Liver (tissue), 3 donors: Measurements from ENCODE around the gene CIB4.

Experiments used
- GABPA ChIP-seq, 2 donors: IDR thresholded peaks in 1 of 2; conservative IDR thresholded peaks in 1 of 2; 2 replicates each; pipeline ENCODE4 v1.6.1; 2016; ENCODE audit warnings: antibody characterized with exemption in 2 of 2, mild to moderate bottlenecking in 1 of 2, moderate library complexity in 1 of 2
- HNF4G ChIP-seq: IDR thresholded peaks from 2 replicates; pipeline ENCODE4 v1.6.1; 2016; ENCODE audit warnings: antibody characterized with exemption
- JUND ChIP-seq, 2 donors: IDR thresholded peaks; 2 replicates each; pipeline ENCODE4 v1.6.1; 2016; ENCODE audit warnings: antibody characterized with exemption in 2 of 2
- SP1 ChIP-seq: IDR thresholded peaks from 2 replicates; pipeline ENCODE4 v1.6.1; 2018; ENCODE audit warnings: antibody characterized with exemption, mild to moderate bottlenecking
- TAF1 ChIP-seq: conservative IDR thresholded peaks from 2 replicates; pipeline ENCODE4 v1.6.1; 2016; ENCODE audit warnings: antibody characterized with exemption, mild to moderate bottlenecking
- YY1 ChIP-seq: IDR thresholded peaks from 2 replicates; pipeline ENCODE4 v1.6.1; 2016; ENCODE audit warnings: antibody characterized with exemption, mild to moderate bottlenecking
- TF ChIP-seq, protein P1 (sequence below): fragments of 150-350 bp; IDR thresholded peaks from 2 replicates; pipeline ENCODE4 v1.5.1; 2017; ENCODE audit warnings: improper control_type of control experiment, low read depth, low read length; ENCODE audit not compliant: missing input control
- TF ChIP-seq, protein P2 (sequence below): IDR thresholded peaks from 2 replicates; pipeline ENCODE4 v1.6.1; 2016; ENCODE audit warnings: antibody characterized with exemption, mild to moderate bottlenecking
- TF ChIP-seq, protein P3 (sequence below): IDR thresholded peaks from 2 replicates; pipeline ENCODE4 v1.6.1; 2016; ENCODE audit warnings: antibody characterized with exemption
- donor health status: healthy.
- donor health status: healthy.

DNA sequence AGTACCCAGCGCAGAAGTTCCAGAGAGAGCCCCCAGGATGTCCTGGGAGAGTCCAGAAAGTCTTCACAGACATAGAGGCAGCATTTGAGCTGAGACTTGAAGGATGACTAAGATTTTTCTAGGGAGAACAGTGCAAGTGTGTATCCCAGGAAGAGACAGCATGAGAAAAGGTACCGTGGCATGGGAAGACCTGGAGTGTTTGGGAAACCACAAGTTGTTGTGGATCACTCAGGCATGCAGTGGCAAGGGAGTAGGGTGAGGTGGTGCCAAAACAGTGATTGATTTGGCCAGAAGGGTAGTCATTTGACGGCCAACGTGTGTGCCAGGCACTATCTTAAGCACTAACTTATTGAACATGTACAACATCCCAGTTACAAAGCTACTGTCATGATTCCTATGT, 26.9 kb upstream of the CIB4 start:
- TF ChIP-seq, protein P1, sequence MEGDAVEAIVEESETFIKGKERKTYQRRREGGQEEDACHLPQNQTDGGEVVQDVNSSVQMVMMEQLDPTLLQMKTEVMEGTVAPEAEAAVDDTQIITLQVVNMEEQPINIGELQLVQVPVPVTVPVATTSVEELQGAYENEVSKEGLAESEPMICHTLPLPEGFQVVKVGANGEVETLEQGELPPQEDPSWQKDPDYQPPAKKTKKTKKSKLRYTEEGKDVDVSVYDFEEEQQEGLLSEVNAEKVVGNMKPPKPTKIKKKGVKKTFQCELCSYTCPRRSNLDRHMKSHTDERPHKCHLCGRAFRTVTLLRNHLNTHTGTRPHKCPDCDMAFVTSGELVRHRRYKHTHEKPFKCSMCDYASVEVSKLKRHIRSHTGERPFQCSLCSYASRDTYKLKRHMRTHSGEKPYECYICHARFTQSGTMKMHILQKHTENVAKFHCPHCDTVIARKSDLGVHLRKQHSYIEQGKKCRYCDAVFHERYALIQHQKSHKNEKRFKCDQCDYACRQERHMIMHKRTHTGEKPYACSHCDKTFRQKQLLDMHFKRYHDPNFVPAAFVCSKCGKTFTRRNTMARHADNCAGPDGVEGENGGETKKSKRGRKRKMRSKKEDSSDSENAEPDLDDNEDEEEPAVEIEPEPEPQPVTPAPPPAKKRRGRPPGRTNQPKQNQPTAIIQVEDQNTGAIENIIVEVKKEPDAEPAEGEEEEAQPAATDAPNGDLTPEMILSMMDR, result no peak
- no peak for TF ChIP-seq JUND (IDR thresholded peaks at IDR 0.05)
- no peak for TF ChIP-seq TAF1
- no peak for TF ChIP-seq YY1
- TF ChIP-seq GABPA (IDR thresholded peaks at IDR 0.05 in 1 of 2, conservative IDR thresholded peaks at IDR 0.05 in 1 of 2), result no peak
- no peak for TF ChIP-seq HNF4G
- no peak for TF ChIP-seq SP1
- TF ChIP-seq, protein P2, sequence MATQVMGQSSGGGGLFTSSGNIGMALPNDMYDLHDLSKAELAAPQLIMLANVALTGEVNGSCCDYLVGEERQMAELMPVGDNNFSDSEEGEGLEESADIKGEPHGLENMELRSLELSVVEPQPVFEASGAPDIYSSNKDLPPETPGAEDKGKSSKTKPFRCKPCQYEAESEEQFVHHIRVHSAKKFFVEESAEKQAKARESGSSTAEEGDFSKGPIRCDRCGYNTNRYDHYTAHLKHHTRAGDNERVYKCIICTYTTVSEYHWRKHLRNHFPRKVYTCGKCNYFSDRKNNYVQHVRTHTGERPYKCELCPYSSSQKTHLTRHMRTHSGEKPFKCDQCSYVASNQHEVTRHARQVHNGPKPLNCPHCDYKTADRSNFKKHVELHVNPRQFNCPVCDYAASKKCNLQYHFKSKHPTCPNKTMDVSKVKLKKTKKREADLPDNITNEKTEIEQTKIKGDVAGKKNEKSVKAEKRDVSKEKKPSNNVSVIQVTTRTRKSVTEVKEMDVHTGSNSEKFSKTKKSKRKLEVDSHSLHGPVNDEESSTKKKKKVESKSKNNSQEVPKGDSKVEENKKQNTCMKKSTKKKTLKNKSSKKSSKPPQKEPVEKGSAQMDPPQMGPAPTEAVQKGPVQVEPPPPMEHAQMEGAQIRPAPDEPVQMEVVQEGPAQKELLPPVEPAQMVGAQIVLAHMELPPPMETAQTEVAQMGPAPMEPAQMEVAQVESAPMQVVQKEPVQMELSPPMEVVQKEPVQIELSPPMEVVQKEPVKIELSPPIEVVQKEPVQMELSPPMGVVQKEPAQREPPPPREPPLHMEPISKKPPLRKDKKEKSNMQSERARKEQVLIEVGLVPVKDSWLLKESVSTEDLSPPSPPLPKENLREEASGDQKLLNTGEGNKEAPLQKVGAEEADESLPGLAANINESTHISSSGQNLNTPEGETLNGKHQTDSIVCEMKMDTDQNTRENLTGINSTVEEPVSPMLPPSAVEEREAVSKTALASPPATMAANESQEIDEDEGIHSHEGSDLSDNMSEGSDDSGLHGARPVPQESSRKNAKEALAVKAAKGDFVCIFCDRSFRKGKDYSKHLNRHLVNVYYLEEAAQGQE, result no peak
- TF ChIP-seq, protein P3, sequence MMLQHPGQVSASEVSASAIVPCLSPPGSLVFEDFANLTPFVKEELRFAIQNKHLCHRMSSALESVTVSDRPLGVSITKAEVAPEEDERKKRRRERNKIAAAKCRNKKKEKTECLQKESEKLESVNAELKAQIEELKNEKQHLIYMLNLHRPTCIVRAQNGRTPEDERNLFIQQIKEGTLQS, result no peak
